M059J (cell line): ENCODE measurements around the gene SLC6A6. TPM values are rescaled to one million over a fixed set of nuclear protein-coding genes. Genes with fewer than 3 reads are reported as not detected.

Source experiments
- DNase-seq: peaks from one replicate; pipeline ENCODE4 v3.0.0-alpha.2; 2012; ENCODE audit warnings: low read depth
- total RNA-seq: library from RNA; depleted of rRNA; stranded (reverse); fragments of >200 nt; shearing (Covaris generic); gene quantifications from 2 replicates; pipeline ENCODE4 v1.2.3, GENCODE V29; 2014

SLC6A6 gene
- total RNA-seq, 1 experiment from 2014 or later = 43.3 TPM

DNA sequence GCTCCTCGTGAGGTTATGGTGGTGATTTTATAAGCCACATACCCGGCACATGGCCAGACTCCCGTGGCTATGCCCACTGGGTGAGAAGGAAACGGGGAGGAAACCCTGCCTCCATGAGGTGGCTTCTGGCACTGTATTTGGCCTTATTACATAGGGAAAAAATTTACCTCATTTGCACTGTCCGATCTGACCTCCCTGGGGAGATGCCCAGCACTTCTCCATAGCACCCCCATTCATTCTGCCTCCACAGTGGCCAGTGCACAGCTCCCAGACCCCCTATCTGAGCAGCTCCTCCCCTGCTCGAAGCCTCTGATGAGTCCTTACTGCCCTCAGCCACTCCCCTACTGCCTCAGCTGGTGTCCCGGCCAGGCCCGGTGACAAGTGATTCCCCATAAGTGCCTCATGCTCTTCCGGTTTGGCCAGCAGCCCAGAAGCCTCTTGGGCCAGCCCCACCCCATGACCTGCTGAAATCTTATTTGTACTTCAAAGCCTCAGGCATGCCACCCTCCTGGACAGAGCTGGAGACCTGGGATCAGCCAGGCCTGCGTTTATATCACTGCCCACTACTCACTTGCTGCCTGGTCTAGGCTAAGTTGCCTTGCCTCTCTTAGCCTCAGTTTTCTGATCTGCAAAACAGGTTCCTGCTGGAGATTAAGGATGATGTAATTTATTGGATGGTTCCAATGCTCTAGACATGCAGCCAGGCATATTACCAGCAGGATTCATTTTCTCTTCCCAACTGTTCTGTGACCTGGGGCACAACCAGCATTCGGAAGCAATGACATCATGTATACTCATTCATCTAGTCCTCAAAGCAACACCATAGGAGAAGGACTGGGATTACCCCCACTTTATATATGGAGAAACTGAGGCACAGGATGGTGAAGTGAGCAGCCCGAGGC, 30.6 kb upstream of the SLC6A6 start:
- peak; percentile 93 for DNase-seq

DNA sequence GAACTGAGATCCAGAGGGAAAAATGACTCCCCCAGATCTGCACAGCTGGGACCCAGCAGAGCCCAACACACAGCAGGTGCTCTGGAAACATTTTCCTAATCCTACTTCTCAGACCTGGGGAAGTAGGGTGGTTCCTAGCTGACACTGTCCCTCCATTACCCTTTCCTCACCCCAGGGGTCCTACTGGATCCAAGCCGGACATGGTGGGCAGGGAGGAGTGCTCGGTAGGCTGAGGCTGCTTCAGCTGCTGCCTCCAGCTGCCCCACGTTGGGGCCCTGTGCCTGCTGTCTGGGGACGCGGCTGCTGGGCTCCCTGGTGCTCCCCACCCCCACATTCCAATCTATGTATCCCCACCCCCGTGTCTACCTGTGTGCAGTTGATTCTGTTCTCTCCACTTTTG, 29.8 kb upstream of the SLC6A6 start:
- no peak for DNase-seq

DNA sequence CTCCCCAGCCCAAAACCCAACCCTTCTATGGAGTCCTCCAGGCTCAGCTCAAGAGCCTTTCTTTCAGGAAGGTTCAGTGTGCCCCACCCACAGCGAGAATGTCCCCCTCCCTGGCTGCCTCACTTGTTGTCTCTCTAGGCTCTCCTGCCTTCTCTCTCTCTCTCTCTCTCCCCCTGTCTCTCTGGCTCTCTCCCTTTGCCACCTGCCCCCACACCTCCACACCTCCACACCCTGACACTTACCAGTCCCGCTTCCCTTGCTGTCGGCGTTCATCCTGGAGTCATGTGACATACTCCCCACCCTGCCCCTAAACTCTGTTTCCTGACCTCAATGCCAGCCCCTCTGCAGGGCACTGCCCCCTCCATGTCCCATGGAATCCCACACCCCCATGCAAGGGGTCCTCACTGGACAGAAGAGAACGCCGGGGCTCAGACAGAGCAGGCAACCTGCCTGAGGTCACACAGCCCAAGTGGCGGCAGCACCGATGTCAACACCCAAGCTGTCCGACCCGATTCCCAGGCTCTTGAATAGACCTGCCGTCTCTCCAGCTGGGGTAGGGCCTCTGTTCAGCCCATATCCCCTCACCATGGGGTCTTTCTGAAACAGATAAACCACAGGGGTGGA, 28.5 kb upstream of the SLC6A6 start:
- no peak for DNase-seq

DNA sequence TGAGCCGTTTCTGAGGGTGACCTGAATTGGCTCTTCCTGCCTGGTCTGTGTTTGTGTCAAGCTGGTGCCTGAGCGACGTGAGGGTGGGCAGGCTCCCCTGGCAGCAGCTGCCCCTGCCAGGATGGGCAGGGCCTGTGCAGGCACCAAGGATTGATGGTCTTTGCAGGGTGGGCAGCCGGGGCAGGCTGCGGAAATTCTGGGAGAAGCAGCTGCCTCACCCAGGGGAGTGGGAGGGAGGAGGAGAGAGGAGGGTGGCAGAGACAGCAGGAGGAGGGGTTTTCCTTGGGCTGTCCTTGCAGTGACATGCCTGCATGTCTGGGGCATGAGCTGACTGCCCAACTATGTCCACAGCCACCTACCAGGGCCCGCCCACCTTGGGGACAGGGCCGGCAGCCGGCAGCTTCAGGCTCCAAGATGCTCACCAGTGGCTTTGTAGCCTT, 27.9 kb upstream of the SLC6A6 start:
- DNase-seq = peak; percentile 17

DNA sequence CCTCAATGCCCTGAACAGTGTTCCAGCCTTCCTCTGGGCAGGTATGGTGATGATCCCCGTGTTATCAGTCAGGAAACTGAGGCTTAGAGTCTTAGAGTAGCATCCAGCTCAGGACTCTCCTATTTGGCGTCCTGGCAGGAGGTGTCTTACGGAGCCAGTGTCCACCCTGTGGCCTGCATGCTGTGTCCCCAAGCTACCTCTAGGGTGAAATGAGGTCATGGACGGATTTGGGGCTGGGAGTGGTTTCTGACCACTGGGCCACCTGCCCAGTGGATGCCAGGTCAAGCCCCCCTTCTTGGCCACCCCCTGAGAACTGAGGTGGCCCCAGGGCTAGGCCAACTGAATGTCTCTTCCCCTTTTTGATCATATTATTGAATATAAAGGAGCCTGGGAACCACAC, 27.2 kb upstream of the SLC6A6 start:
- DNase-seq = no peak

DNA sequence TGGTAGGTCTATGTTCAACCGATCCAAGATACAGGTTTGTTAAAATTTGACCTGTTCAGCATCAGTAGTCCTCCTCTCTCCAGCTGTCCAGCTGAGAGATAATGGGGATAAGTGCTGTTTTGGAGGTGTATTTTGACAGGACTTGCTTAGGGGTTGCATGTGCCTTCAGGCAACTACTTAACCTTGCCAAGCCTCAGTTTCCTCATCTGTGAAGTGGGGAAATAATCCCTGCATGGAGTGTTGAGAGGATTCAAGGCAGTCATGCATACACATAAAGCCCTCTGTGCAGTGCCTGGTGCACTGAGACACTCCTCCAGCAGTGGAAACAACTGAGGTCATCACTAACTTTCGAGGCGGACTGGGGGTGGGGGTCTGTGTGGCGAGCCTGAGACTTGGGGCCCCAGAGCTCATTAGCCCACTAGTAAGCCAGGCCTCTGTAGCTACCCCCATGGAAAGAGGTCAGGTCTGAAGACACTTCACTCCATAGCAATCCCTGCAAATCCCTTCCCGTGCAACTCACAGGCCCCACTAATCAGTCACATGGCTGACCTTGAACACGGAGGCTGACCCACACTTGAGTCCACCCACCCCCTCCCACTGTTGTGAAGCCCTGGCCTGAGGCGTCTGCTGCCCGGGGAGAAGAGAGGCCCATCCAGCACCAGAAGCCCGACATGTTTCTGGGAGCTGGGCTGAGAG, 25.9 kb upstream of the SLC6A6 start:
- DNase-seq = no peak

DNA sequence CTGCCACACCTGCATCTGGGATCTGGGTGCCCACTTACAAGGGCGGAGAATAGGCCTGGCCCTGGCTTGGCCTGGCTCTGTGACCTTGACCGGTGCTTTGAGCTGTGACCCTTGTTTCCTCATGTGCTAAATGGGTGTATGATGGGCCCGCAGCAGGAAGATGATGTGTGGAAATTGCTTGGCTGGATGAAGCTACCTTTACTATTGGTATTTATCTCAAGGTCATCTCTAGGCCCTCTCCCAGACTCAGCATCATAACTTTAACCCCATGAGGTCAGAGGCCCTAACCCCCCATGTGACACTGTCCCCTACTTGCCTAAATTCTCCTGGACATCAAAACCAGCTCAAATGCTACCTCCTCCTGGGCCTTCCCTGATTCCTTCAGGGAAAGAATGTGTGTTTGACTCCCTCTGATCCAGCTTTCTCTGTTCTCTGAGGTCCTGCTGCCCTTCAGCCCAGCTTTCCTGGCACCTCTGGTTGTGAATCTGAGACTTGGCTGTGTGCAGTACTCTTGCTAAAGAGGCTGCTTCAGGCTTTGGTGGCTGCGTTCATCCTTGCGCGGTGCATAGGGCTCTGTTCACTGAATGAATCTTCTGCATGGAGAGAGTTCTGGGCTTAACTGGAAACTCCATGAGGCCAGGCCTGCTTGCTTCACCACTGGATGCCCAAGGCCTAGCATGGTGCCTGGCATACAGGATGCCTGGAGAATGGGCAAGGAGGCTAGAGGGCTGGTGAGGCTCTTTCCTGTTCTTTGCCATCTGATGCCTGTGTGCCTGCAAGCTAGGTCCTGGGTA, 25.2 kb upstream of the SLC6A6 start:
- DNase-seq = no peak

DNA sequence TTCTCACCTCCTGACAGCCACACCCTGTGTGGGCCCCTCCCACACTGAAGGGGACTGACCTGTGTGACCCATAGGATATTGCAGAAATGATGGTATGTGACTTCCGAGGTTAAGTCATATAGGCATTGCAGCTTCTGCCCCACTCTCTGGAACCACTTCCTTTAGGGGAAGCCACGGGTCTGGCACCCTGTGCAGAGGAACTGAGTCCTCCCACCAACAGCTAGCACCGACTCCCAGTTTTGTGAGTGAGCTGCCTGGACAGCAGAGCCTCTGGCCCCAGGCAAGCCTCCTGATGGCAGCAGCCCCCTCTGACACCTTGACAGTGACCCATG, 24.6 kb upstream of the SLC6A6 start:
- no peak for DNase-seq

DNA sequence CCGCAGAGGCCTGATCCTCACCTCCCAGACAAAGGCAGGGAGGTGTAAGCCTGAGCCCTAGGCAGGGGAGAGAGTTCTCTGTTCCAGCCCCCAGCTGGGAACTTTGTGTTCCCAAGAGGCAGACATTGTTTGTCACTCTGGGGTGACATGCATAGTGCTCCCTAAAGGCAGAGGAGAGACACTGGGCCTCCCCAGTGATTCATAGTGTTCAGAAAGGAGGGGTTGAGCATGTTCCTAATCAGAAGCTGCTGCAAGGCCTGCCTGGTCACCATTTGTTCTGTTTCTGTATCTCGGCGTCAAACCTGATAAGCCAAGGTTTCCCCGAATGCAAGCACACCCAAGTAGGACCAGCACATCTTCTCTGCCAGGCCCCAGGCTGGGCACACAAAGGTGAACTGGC, 24.0 kb upstream of the SLC6A6 start:
- no peak for DNase-seq

DNA sequence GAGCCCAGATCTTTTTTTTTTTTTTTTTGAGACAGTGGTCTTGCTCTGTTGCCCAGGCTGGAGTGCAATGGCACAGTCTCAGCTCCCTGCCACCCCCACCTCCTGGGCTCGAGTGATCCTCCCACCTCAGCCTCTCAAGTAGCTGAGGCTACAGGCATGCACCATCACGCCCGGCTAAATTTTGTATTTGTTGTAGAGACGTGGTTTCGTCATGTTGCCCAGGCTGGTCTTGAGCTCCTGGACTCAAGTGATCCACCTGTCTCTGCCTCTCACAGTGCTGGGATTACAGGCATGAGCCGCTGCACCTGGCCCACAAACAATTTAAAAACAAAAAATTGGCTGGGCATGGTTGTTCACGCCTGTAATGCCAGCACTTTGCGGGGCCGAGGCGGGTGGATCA, 22.6 kb upstream of the SLC6A6 start:
- DNase-seq = no peak

DNA sequence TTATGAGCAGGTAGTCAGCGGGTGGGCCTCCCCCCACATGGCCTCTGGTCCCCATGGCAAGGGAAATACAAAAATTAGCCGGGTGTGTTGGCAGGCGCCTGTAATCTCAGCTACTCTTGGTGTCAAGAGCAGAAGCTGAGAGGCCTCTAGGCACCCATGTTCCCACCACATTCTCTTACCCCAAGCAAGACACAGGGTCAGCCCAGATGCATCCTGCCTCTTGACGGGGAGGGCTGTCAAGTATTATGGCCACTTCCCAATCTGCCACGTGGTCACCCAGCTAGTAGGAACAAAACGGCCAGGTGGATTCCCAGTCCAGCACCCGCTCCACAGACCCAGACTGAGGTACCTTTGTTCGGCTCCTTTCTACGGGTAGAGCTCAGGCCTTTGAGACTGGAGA, 16.2 kb upstream of the SLC6A6 start:
- no peak for DNase-seq

DNA sequence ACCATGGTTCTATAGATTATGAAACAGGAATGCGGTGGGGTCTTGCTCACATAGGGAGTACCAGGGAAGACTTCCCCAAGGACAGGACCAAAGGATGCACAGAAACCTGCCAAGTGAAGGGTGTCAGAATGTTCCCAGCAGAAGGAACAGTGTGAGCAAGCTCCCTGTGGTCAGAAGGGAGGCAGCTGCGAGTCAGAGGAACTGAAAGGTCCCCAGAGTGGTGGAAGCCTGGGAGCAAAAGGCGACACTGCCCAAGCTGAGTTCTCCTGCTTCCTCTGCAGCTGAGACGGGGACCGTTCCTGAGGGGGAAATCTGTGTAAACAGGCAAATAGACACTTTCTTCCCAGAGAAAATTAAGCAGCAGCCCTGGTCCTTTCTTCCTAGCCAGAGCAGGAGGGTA, 14.2 kb upstream of the SLC6A6 start:
- DNase-seq = no peak

DNA sequence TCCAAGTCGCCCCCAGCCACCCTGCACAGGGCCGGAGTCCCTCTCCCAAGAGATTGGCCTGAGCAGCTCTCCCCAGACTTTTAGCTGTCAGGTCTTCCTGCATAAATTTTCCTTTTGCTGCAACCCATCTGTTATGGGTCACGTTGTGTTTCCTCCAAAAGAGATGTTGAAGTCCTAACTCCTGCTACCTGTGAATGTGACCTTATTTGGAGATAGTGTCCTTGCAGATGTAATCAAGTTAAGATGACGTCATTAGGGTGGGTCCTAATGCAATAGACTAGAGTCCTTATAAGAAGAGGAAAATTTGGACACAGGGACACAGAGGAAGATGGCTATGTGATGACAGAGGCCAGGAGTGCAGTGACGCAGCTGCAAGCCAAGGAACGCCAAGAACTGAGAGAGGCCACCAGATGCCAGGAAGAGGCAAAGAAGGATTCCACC, 13.2 kb upstream of the SLC6A6 start:
- no peak for DNase-seq

DNA sequence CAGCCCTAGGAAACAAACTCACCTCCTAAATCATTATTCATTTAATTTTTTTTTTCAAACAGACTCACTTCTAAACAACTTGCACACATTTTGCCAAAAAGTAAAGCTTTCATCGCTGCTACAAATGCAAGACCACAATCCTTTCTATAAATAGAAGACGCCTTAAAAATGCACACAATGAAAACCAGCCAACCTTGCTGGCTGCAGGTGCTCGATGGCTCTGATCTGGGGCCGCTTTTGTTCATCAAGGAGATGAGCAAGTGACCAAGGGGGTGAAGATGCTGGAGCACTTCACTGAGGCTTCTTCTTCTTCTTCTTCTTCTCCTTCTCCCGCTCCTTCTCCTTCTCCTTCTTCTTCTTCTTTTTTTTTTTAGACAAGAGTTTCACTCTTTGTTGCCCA, 12.7 kb upstream of the SLC6A6 start:
- no peak for DNase-seq

DNA sequence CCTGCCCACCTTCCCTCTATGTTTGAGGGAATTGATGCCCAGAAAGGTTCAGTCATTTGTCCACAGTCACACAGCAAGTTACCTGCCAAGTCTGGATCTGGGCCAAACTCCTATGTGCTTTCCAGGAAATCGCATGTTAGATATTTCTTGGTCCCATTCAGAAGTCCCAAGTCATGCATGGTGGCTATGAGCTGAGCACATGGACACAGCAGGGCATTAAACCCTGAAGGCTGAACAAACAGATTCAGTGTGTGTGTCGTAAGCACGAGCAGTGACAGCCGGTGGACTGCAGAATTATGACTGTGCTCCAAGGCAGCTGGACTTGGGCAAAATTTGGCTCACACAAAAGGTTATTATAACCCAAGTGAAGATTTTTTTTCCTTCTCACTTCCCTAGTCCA, 11.4 kb upstream of the SLC6A6 start:
- peak; percentile 47 for DNase-seq

DNA sequence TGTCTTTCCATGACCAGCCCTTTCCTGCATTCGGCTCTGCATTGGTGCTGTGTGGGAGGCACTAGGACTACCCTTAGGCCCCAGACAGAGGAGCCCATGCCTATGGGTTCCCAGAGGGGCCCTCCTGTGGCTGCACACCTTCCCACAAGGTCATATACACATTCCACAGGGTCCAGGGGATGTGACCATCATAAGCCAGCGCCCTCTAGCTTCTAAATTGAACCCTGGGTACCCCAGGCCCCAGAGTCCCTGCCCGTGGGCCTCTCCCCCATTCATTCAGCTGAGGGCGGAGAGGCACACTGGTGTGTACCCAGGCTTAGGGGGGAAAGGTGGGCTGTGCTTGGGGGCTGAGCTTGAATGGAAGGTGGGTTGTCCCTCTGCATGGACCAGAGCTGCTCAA, 10.2 kb upstream of the SLC6A6 start:
- no peak for DNase-seq

DNA sequence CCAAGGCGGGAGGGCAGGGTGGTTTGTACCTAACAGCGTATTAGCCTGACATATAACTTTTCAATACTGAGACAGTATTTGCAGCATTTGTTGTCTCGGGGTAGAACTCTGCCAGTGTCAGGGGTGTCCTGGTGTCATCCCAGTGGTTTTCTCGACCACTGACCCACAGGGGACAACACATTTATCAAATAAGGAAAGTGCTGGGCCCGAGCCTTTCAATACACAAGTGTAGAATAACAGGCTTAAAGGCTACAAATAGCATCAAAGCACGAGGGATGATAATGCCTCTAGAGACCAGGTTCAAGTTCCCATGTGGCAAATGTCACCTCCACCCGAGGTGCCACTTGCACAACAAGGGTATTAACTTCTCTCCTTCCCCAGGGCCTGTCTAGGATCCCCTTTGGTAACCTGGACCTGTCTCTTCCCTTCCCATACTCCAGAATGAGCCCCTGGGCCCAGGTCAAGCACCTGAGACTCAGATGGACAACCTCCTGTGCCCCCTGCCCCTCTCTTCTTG, 9.5 kb upstream of the SLC6A6 start:
- DNase-seq = no peak

DNA sequence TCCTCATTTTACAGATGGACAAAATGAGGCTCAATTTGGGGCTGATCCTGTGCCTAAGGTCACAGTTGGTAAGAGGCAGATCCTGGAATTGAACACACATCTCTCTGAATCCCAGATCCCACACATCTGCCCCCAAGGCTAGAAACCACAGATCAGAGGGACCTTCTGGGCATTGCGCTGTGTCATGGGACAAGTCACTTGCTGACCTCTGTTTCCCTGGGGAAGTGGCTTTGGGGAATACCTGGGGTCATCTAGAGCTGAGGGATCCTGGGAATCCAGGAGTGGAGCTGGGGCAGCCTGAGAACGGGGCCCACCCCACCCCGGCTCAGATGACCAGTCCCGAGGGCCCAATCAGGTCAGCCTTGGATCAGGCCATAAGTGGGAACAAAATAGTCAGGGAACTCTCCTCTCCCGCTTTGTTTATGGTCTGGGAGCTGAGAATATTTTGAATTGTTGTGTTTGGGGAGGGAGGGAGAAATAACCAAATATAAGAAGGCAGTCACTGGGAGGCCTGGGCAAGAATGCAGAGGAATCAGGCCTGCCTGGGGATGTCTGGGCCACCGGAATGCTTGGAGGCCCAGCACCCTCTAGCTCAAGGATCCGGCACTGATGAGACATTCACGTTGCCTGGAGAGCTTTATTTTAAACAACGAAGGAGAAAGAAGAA, 8.8 kb upstream of the SLC6A6 start:
- no peak for DNase-seq

DNA sequence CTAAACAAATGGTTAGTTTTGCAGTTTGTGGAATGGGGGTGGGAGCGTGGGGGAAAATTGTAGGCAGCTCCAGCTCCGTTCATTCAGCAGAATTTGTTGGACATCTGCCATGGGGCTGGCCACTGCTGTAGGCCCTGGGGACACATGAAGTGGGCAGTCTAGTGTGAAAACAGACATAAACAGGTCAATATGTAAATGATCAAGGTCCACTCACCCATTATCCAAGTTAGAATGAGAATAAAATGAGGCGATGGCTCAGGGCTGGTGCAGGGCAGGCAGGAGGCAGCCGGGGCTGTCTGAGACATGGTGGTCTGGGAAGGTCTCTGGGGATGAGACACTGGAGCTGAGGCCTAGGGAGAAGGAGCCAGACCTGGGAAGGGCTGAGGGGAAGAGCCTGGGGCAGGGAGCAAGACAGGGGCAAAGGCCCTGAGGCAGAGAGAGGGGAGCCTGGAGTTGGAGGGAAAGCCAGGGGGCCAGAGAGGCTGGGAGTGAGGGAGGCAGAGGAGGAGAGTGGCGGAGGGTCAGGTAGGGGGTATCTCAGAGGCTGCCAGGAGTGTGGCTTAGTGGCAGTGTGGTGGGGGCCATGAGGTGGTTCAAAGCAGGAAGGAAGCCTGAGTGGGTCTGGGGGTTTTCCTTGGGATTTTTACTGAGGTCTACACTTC, 6.2 kb upstream of the SLC6A6 start:
- DNase-seq = no peak

DNA sequence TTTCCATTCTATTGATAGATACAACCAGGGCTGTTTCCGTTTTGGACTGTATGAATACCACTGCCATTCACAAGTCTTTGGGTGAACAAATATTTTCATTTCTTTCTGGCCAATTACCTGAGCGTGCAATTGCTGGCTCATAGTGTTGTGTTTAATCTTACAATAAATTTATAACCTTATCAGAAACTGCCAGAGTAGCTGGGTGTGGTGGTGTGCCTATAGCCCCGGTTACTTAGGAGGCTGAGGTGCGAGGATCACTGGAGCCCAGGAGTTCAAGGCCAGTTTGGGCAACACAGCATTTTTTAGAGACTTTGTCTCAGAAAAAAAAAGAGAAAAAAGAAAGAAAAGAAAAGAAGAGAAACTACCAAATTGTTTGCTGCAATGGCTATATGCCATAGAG, 5.4 kb upstream of the SLC6A6 start:
- DNase-seq = no peak

DNA sequence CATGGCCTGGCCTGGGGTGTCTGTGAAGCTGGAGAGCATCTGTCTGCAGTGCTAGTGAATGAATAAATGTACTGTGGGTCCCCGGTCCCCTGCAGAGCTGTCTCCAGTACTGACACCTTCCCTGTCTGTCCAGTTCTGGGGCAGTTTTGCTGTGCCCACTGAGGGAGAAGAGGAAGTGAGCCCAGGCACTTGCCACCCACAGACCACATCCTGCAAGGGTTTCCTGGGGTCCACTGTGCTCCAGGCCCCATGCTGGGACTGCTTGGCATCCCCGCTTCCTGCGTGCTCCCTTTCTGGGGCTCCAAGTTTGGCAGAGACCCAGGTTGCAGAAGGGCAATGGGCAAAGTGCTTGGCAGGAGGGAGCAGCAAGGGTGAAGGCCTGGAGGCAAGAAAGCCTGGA, 4.9 kb upstream of the SLC6A6 start:
- peak; percentile 16 for DNase-seq
